B cell (primary cell): ENCODE data around the gene DHRS12. TPM values are rescaled to one million over a fixed set of nuclear protein-coding genes. Genes with fewer than 3 reads are reported as not detected.

Source experiments
- ATAC-seq: fragments of 200-7000 bp; cut with Tn5 transposase; one replicate; pipeline ENCODE4 v1.10.0; 2021; ENCODE audit warnings: low read depth, mild to moderate bottlenecking, moderate number of reproducible peaks, moderate library complexity
- CTCF ChIA-PET: fragments of 350-600 bp; sonication (Branson Sonifier 250); formaldehyde crosslinking; loops from one replicate; lab custom pipeline; 2021; ENCODE audit warnings: antibody characterized with exemption, inconsistent platforms; lab: Charles Lee
- POLR2A ChIA-PET: fragments of 350-600 bp; sonication (Branson Sonifier 250); formaldehyde crosslinking; loops from one replicate; lab custom pipeline; 2021; ENCODE audit warnings: antibody characterized with exemption; lab: Charles Lee
- DNase-seq: peaks from one replicate; pipeline ENCODE4 v3.0.0; 2013
- H2AFZ ChIP-seq: 2 replicates; pipeline ENCODE4 v1.6.1; 2012; ENCODE audit warnings: mild to moderate bottlenecking, low read depth, low read length; ENCODE audit not compliant: insufficient read depth, poor library complexity, severe bottlenecking
- H3K27ac ChIP-seq, 2 donors: 1 replicate in 1 of 2; 2 replicates in 1 of 2; pipeline ENCODE4 v1.5.1; 2012 to 2013; ENCODE audit warnings: low read length in 2 of 2, mild to moderate bottlenecking in 2 of 2, moderate library complexity in 1 of 2
- H3K27me3 ChIP-seq, 4 experiments: fragments of 200-600 bp in 1 of 4; sonication (generic) in 1 of 4; replicated peaks in 1 of 4; 1 replicate in 2 of 4; 2 replicates in 2 of 4; pipeline versions ENCODE4 v1.6.1 to v1.7.0; 2013 to 2016; ENCODE audit warnings: low read length in 3 of 4, mild to moderate bottlenecking in 2 of 4, mixed read lengths in 1 of 4, moderate library complexity in 1 of 4; ENCODE audit not compliant: insufficient read depth in 4 of 4, control insufficient read depth in 3 of 4; ENCODE audit errors: control extremely low read depth in 1 of 4
- H3K36me3 ChIP-seq, 2 experiments: replicated peaks in 1 of 2; 1 replicate in 1 of 2; 2 replicates in 1 of 2; pipeline versions ENCODE4 v1.6.1 to v1.7.1; 2013; ENCODE audit warnings: low read length in 1 of 2; ENCODE audit not compliant: insufficient read depth in 2 of 2, control insufficient read depth in 1 of 2; ENCODE audit errors: control extremely low read depth in 1 of 2, extremely low read depth in 1 of 2
- H3K4me1 ChIP-seq, 2 donors: fragments of 200-600 bp in 1 of 2; sonication (generic) in 1 of 2; 1 replicate in 1 of 2; 2 replicates in 1 of 2; pipeline versions ENCODE4 v1.5.1 to v1.6.1; 2013 to 2017; ENCODE audit warnings: low read length in 2 of 2; ENCODE audit not compliant: control insufficient read depth in 2 of 2, insufficient read depth in 2 of 2
- H3K4me2 ChIP-seq: replicated peaks from 2 replicates; pipeline ENCODE3; 2012; ENCODE audit warnings: mild to moderate bottlenecking, low read depth, low read length; ENCODE audit not compliant: poor library complexity, severe bottlenecking
- H3K4me3 ChIP-seq, 5 experiments: fragments of 200-600 bp in 1 of 5; sonication (generic) in 1 of 5; 1 replicate in 3 of 5; 2 replicates in 2 of 5; pipeline versions ENCODE4 v1.5.1 to v1.7.0; 2011 to 2016; ENCODE audit warnings: low read length in 4 of 5, mild to moderate bottlenecking in 4 of 5, low read depth in 2 of 5, control low read depth in 1 of 5, moderate library complexity in 1 of 5; ENCODE audit not compliant: insufficient read depth in 1 of 5; ENCODE audit errors: control extremely low read depth in 1 of 5, extremely low read depth in 1 of 5
- H3K79me2 ChIP-seq: fragments of 200-600 bp; sonication (generic); one replicate; pipeline ENCODE4 v1.6.0; 2016; ENCODE audit warnings: low read length; ENCODE audit not compliant: control insufficient read depth, insufficient read depth
- H3K9ac ChIP-seq: fragments of 200-600 bp; sonication (generic); 2 replicates; pipeline ENCODE4 v1.6.1; 2017; ENCODE audit warnings: mild to moderate bottlenecking, low read length, moderate library complexity
- H3K9me3 ChIP-seq, 3 donors: one replicate each; pipeline versions ENCODE4 v1.6.1 to v1.7.1; 2013; ENCODE audit warnings: low read length in 2 of 3; ENCODE audit not compliant: control insufficient read depth in 2 of 3, insufficient read depth in 1 of 3; ENCODE audit errors: control extremely low read depth in 1 of 3
- H4K20me1 ChIP-seq: 2 replicates; pipeline ENCODE4 v1.6.0; 2012; ENCODE audit warnings: mild to moderate bottlenecking, low read length; ENCODE audit not compliant: insufficient read depth, control insufficient read depth, poor library complexity, severe bottlenecking
- H3K27ac Mint-ChIP-seq: one replicate; pipeline ENCODE4 v1.8.0; 2021; ENCODE audit warnings: mixed read lengths
- H3K27me3 Mint-ChIP-seq: one replicate; pipeline ENCODE4 v1.8.0; 2021; ENCODE audit warnings: mixed read lengths
- H3K4me1 Mint-ChIP-seq: one replicate; pipeline ENCODE4 v1.8.0; 2021; ENCODE audit warnings: mixed read lengths
- H3K4me3 Mint-ChIP-seq: one replicate; pipeline ENCODE4 v1.8.0; 2021; ENCODE audit warnings: mixed read lengths
- H3K9me3 Mint-ChIP-seq: one replicate; pipeline ENCODE4 v1.8.0; 2022; ENCODE audit warnings: mixed read lengths; ENCODE audit not compliant: insufficient read depth
- EZH2 ChIP-seq: IDR thresholded peaks from 2 replicates; pipeline ENCODE4 v1.6.1; 2012; ENCODE audit warnings: borderline replicate concordance, low read depth, mild to moderate bottlenecking, moderate library complexity, low read length; ENCODE audit not compliant: insufficient read depth, poor library complexity, severe bottlenecking
- WGBS: methylation state at CpG from one replicate; pipeline ENCODE4 v1.1.5; 2013; ENCODE audit warnings: missing lambda C conversion rate; ENCODE audit not compliant: insufficient coverage; 5-methylcytosine and 5-hydroxymethylcytosine counted together
- intact Hi-C: fragments of 100-400 bp; cut with micrococcal nuclease; formaldehyde crosslinking; loops from one replicate; pipeline ENCODE4 v1.10.0; 2022
- polyA plus RNA-seq: library from polyadenylated mRNA; depleted of rRNA; stranded (reverse); fragments of >200 nt; gene quantifications from 2 replicates; pipeline ENCODE4 v1.2.3, GENCODE V29; 2012
- total RNA-seq, 2 donors: library from RNA; stranded (reverse); fragments of 120-200 nt in 1 of 2; gene quantifications; 1 replicate in 1 of 2; 2 replicates in 1 of 2; pipeline versions ENCODE4 v1.2.3 to v1.2.4, GENCODE V29; 2013 to 2022
- TF ChIP-seq, protein P1 (sequence below): fragments of 200-600 bp; IDR thresholded peaks from one replicate; pipeline ENCODE4 v1.8.0; 2022; ENCODE audit warnings: antibody characterized with exemption, mild to moderate bottlenecking

DHRS12 gene
- total and polyA plus RNA-seq, 2 donors (not counting 1 experiment from before 2014, with no cell fraction given), result 12.0 to 23.2 TPM

DNA sequence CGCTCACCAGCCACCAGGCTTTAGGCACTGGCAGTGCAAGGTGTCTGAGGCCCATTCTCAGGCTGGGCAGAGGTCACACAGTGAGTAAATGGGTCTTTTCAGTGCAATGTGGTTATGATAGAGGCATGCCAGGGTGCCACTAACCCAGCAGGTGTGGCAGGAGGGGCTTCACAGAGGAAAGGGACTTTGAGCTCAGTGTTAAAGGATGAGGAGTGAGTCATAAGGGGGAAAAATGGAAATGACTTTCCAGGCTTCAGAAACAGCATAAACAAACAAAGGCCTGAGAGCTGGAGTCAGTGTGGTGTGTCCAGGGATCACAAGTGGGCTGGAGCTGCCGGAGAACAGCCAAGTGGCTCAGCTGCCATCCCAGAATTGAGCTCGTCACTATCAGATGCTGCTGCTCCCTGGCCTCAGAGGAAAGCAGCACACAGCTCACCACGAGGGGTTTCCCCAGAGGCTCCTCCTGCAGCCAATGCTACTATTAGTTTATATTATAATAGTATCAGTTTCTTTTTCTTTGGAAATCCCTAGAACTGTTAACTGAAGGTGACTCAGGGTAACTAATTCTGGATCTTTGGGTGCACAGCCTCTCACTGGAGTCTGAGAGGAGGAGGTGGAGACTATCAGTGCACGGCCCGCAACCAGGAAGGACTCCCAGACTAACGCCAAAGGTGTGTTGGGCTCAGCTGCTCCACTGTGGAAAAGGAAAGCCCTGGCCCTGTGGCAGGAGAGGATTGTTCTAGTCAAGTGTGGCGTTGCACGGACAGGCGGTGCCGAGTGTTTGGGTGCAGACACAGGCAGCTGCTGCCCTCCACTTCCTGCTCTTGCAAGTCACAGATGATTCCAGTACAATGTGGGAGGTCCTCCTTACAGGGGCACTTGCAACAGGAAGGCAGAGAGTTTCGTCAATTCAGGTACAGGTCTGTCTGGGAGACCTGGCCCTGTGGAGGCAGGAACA, 39.5 kb downstream of the DHRS12 start:
- WGBS, result 30% methylated on average over 10 of the region's 12 CpGs
- H3K4me3 Mint-ChIP-seq, result peak overlapping the region; percentile 61
- peak; percentile 61 for DNase-seq
- ChIA-PET CTCF (interaction anchor here (0.6 to 2.0 kb wide), 7 partner anchors 12 to 347 kb away, joined by 3 to 9 read pairs (median 5); no protein-coding TSS in a partner anchor), POLR2A (no interaction called here)
- H3K9ac ChIP-seq, result peak overlapping the region; percentile 28
- no peaks in the 10 kb centered on the region for H3K27me3 Mint-ChIP-seq
- H3K79me2 ChIP-seq, result no peaks in the 10 kb centered on the region
- H3K4me3 ChIP-seq, result no peak overlapping the region
- H3K27ac ChIP-seq, result peak overlapping the region in 1 of 2 donors; percentile 65
- H2AFZ ChIP-seq, result peak overlapping the region; percentile 16
- H3K9me3 ChIP-seq, result no peaks in the 10 kb centered on the region
- no peaks in the 10 kb centered on the region for H3K27me3 ChIP-seq
- no peaks in the 10 kb centered on the region for H4K20me1 ChIP-seq
- no peaks in the 10 kb centered on the region for H3K9me3 Mint-ChIP-seq
- no peak for TF ChIP-seq EZH2
- TF ChIP-seq, protein P1, sequence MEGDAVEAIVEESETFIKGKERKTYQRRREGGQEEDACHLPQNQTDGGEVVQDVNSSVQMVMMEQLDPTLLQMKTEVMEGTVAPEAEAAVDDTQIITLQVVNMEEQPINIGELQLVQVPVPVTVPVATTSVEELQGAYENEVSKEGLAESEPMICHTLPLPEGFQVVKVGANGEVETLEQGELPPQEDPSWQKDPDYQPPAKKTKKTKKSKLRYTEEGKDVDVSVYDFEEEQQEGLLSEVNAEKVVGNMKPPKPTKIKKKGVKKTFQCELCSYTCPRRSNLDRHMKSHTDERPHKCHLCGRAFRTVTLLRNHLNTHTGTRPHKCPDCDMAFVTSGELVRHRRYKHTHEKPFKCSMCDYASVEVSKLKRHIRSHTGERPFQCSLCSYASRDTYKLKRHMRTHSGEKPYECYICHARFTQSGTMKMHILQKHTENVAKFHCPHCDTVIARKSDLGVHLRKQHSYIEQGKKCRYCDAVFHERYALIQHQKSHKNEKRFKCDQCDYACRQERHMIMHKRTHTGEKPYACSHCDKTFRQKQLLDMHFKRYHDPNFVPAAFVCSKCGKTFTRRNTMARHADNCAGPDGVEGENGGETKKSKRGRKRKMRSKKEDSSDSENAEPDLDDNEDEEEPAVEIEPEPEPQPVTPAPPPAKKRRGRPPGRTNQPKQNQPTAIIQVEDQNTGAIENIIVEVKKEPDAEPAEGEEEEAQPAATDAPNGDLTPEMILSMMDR, result no peak
- H3K4me2 ChIP-seq, result peak overlapping the region; percentile 45
- H3K4me1 ChIP-seq, result peaks cover 12 to 16% of the 10 kb centered on the region in 2 donors
- peak; percentile 87 for ATAC-seq
- H3K36me3 ChIP-seq, result peaks cover 0 to 37% of the 10 kb centered on the region in 2 experiments
- intact Hi-C loops, result no loop called here
- H3K4me1 Mint-ChIP-seq, result peaks cover 28% of the 10 kb centered on the region
- H3K27ac Mint-ChIP-seq, result peak overlapping the region; percentile 43

DNA sequence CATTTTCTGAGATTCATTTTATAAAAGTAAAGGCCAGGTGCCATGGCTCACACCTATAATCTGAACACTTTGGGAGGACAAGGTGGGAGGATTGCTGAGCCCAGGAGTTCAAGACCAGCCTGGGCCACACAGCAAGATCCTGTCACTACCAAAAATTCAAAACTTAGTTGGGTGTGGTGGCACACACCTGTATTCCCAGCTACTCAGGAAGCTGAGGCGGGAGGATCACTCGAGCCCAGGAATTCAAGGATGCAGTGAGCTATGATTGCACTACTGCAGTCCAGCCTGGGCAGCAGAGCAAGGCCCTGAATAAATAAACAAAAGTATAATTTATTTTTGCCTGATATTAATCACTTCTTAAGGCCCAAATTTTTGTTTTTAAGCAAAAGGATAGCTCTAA, 40.5 kb downstream of the DHRS12 start:
- ATAC-seq (no peak), DNase-seq (no peak)
- no peaks in the 10 kb centered on the region for H3K9me3 Mint-ChIP-seq
- Histone ChIP-seq H3K4me1 (peaks cover 12 to 16% of the 10 kb centered on the region in 2 donors), H2AFZ (no peak overlapping the region), H3K27ac (no peak overlapping the region), H3K79me2 (no peaks in the 10 kb centered on the region), H3K9me3 (no peaks in the 10 kb centered on the region), H4K20me1 (no peaks in the 10 kb centered on the region), H3K36me3 (peaks cover 0 to 46% of the 10 kb centered on the region in 2 experiments), H3K9ac (no peak overlapping the region), H3K27me3 (no peaks in the 10 kb centered on the region), H3K4me2 (no peak overlapping the region), H3K4me3 (no peak overlapping the region)
- ChIA-PET CTCF (interaction anchor here (0.6 to 2.0 kb wide), 5 partner anchors 34 to 476 kb away, joined by 3 to 9 read pairs (median 6); no protein-coding TSS in a partner anchor), POLR2A (no interaction called here)
- H3K27me3 Mint-ChIP-seq, result no peaks in the 10 kb centered on the region
- TF ChIP-seq EZH2, result no peak
- TF ChIP-seq, protein P1, result no peak
- peaks cover 28% of the 10 kb centered on the region for H3K4me1 Mint-ChIP-seq
- no peak overlapping the region for H3K4me3 Mint-ChIP-seq
- 100% methylated on average over 2 of the region's 2 CpGs for WGBS
- intact Hi-C loops, result no loop called here
- H3K27ac Mint-ChIP-seq, result peak overlapping the region; percentile 64
